HepG2 (cell line): ENCODE measurements around the gene MICB. TPM values are rescaled to one million over a fixed set of nuclear protein-coding genes. Genes with fewer than 3 reads are reported as not detected.

Experiments used
- ATAC-seq: fragments of 200-7000 bp; cut with Tn5 transposase; 3 replicates; pipeline ENCODE4 v1.9.1; 2020; ENCODE audit warnings: mild to moderate bottlenecking, moderate library complexity
- BruUV-seq: library from RNA; stranded (reverse); fragments of 400-500 nt; replicated peaks from 2 replicates; lab custom pipeline; 2021; lab: Mats Ljungman, UMichigan
- CTCF ChIA-PET: fragments of 300-600 bp; formaldehyde crosslinking; extraction: SDS; loops from one replicate; lab custom pipeline; 2021; ENCODE audit warnings: low total read pairs, inconsistent platforms, low intra/inter-chr PET ratio; lab: Yijun Ruan, JAX
- POLR2A ChIA-PET: fragments of 350-600 bp; sonication (Branson Sonifier 250); formaldehyde crosslinking; loops from one replicate; lab custom pipeline; 2020; ENCODE audit warnings: antibody characterized with exemption, inconsistent platforms; lab: Yijun Ruan, JAX
- DNase-seq: peaks from one replicate; pipeline ENCODE4 v3.0.0-alpha.2; 2015; ENCODE audit warnings: low spot score
- FAIRE-seq: peaks from 3 replicates; lab custom pipeline; 2011; peaks lifted over from hg19 to GRCh38; lab: Jason Lieb, UNC
- H2AFZ ChIP-seq: one replicate; pipeline ENCODE4 v1.6.1; 2011; ENCODE audit warnings: low read length, inconsistent platforms
- H3K27ac ChIP-seq: fragments of 300-600 bp; 3 replicates; pipeline ENCODE4 v1.8.0; 2011; ENCODE audit warnings: mixed run types, mild to moderate bottlenecking, mixed read lengths, low read length, inconsistent platforms; ENCODE audit not compliant: insufficient read depth; ENCODE audit errors: extremely low read length
- H3K27me3 ChIP-seq, 2 experiments: fragments of 200-600 bp in 1 of 2; 2 replicates in 1 of 2; 3 replicates in 1 of 2; pipeline versions ENCODE4 v1.6.0 to v1.8.0; 2011; ENCODE audit warnings: low read length in 2 of 2, mild to moderate bottlenecking in 2 of 2, moderate library complexity in 2 of 2, inconsistent platforms in 1 of 2; ENCODE audit not compliant: insufficient read depth in 2 of 2, control insufficient read depth in 1 of 2
- H3K36me3 ChIP-seq, 2 experiments: fragments of 200-600 bp in 1 of 2; replicated peaks in 1 of 2; 2 replicates in 1 of 2; 3 replicates in 1 of 2; pipeline versions ENCODE4 v1.5.1 to v1.8.0; 2011; ENCODE audit warnings: low read length in 2 of 2, inconsistent platforms in 1 of 2; ENCODE audit not compliant: insufficient read depth in 2 of 2, control insufficient read depth in 1 of 2
- H3K4me1 ChIP-seq: 2 replicates; pipeline ENCODE4 v1.5.1; 2012; ENCODE audit warnings: low read length, inconsistent platforms; ENCODE audit not compliant: insufficient read depth
- H3K4me2 ChIP-seq: 2 replicates; pipeline ENCODE4 v1.6.0; 2011; ENCODE audit warnings: low read depth, low read length, inconsistent platforms
- H3K4me3 ChIP-seq, 3 experiments: fragments of 200-600 bp in 1 of 3; sonication (generic), shearing (Covaris generic) in 1 of 3; replicated peaks in 1 of 3; 2 replicates each; pipeline ENCODE4 v1.5.1; 2011 to 2016; ENCODE audit warnings: low read length in 3 of 3, inconsistent platforms in 2 of 3, low read depth in 2 of 3, mild to moderate bottlenecking in 2 of 3, control low read depth in 1 of 3, mixed read lengths in 1 of 3; ENCODE audit not compliant: insufficient read depth in 1 of 3
- H3K79me2 ChIP-seq: one replicate; pipeline ENCODE4 v1.6.1; 2011; ENCODE audit warnings: low read length, inconsistent platforms; ENCODE audit not compliant: insufficient read depth
- H3K9ac ChIP-seq: 2 replicates; pipeline ENCODE4 v1.6.0; 2011; ENCODE audit warnings: mild to moderate bottlenecking, low read depth, low read length, inconsistent platforms; ENCODE audit not compliant: insufficient read depth
- H3K9me3 ChIP-seq: 2 replicates; pipeline ENCODE4 v1.5.1; 2012; ENCODE audit warnings: mild to moderate bottlenecking, low read length
- H4K20me1 ChIP-seq: 2 replicates; pipeline ENCODE4 v1.6.0; 2011; ENCODE audit warnings: inconsistent platforms, mild to moderate bottlenecking, low read length, moderate library complexity; ENCODE audit not compliant: insufficient read depth
- MAFF ChIP-seq: IDR thresholded peaks from 2 replicates; pipeline ENCODE4 v1.6.1; 2011; ENCODE audit warnings: low read depth, low read length, improper control_type of control experiment
- MAFK ChIP-seq, 2 experiments: IDR thresholded peaks in 1 of 2; conservative IDR thresholded peaks in 1 of 2; 2 replicates each; pipeline ENCODE4 v1.6.1; 2011; ENCODE audit warnings: improper control_type of control experiment in 2 of 2, low read length in 2 of 2
- ZNF503 ChIP-seq: sonication (generic); formaldehyde crosslinking; IDR thresholded peaks from 2 replicates; pipeline ENCODE4 v1.4.0; 2020; ENCODE audit warnings: missing genetic modification reagents
- ZNF776 ChIP-seq: sonication (generic); formaldehyde crosslinking; IDR thresholded peaks from 2 replicates; pipeline ENCODE4 v1.4.0; 2020; ENCODE audit warnings: mild to moderate bottlenecking, missing genetic modification reagents
- WGBS: methylation state at CpG from one replicate; pipeline ENCODE4 v1.1.6; 2017; ENCODE audit warnings: low lambda C conversion rate; 5-methylcytosine and 5-hydroxymethylcytosine counted together
- in situ Hi-C: cut with HindIII; loops from 2 replicates; pipeline ENCODE4 v1.10.0; 2017; ENCODE audit warnings: low pct_unique_long_range_greater_than_20kb; ENCODE audit not compliant: extremely low pct_ligation_motif_present
- intact Hi-C: fragments of 100-400 bp; cut with micrococcal nuclease; formaldehyde crosslinking; loops from one replicate; pipeline ENCODE4 v1.10.0; 2022; ENCODE audit not compliant: unreplicated experiment
- polyA plus RNA-seq, 8 experiments: library from polyadenylated mRNA; depleted of rRNA in 3 of 8; stranded (reverse) in 7 of 8; unstranded in 1 of 8; fragments of >200 nt; fragmentation: Illumina TruSeq in 4 of 8; extraction: Trizol in 4 of 8; gene quantifications; 2 replicates each; pipeline versions ENCODE4 v1.2.1 to v1.2.3, GENCODE V29; 2011 to 2016; ENCODE audit warnings: low read depth in 4 of 8, missing spikeins in 1 of 8, mixed read lengths in 1 of 8; ENCODE audit not compliant: insufficient read depth in 1 of 8
- total RNA-seq, 5 experiments: library from RNA; depleted of rRNA; stranded (reverse); fragments of >200 nt; fragmentation: Illumina TruSeq; extraction: Trizol; gene quantifications; 2 replicates each; pipeline ENCODE4 v1.2.3, GENCODE V29; 2016; ENCODE audit warnings: low read depth in 1 of 5

MICB gene
- total and polyA plus RNA-seq, 2 of the 13 experiments (the other 11 are each of a cell fraction or from before 2014, with no cell fraction given): 12.5 to 12.8 TPM

- Histone ChIP-seq H3K27ac (no peak overlapping the region), H3K9ac (no peak overlapping the region), H3K4me1 (no peaks in the 10 kb centered on the region), H3K4me3 (no peak overlapping the region), H3K36me3 (no peaks in the 10 kb centered on the region), H4K20me1 (no peaks in the 10 kb centered on the region), H3K27me3 (peaks cover 7 to 51% of the 10 kb centered on the region in 2 experiments; a peak in 4 of 5 replicates), H3K4me2 (no peak overlapping the region), H3K9me3 (no peaks in the 10 kb centered on the region), H3K79me2 (no peaks in the 10 kb centered on the region), H2AFZ (no peak overlapping the region)
- WGBS: 13% methylated on average over 4 of the region's 4 CpGs
- FAIRE-seq (no peak), DNase-seq (no peak), ATAC-seq (no peak)
- ChIA-PET POLR2A (no interaction called here), CTCF (no interaction called here)
- TF ChIP-seq MAFK (conservative IDR thresholded peaks at IDR 0.05 in 1 of 2, IDR thresholded peaks at IDR 0.05 in 1 of 2; ENCODE audit: low read length in 2 of 2) (peak; percentile 59 to 62), MAFF (peak; percentile 56; the same call in 1 of the 2 replicates), ZNF776 (CRISPR knock-in tag) (no peak)
- intact Hi-C loops (no loop called here), in situ Hi-C loops (no loop called here)
- no TSS peak for BruUV-seq
Measured at GRCh38 chr6:31473244-31473643, 24.7 kb upstream of the MICB start.

GRCh38 chr6:31473780-31474761 is 23.9 kb upstream of the MICB start:
- BruUV-seq: no TSS peak
- 38% methylated on average over 8 of the region's 8 CpGs for WGBS
- Histone ChIP-seq H3K79me2 (no peaks in the 10 kb centered on the region), H3K27ac (no peak overlapping the region), H3K9ac (no peak overlapping the region), H2AFZ (no peak overlapping the region), H3K36me3 (no peaks in the 10 kb centered on the region), H3K9me3 (no peaks in the 10 kb centered on the region), H3K4me2 (no peak overlapping the region), H3K4me1 (no peaks in the 10 kb centered on the region), H3K4me3 (no peak overlapping the region), H3K27me3 (peaks cover 7 to 51% of the 10 kb centered on the region in 2 experiments; a peak in 4 of 5 replicates), H4K20me1 (no peaks in the 10 kb centered on the region)
- CTCF ChIA-PET: no interaction called here
- TF ChIP-seq MAFK (conservative IDR thresholded peaks at IDR 0.05 in 1 of 2, IDR thresholded peaks at IDR 0.05 in 1 of 2; ENCODE audit: low read length in 2 of 2): peak; percentile 98 to 99
- TF ChIP-seq ZNF503: no peak
- peak; percentile 98 for TF ChIP-seq MAFF
- FAIRE-seq (no peak), ATAC-seq (no peak), DNase-seq (no peak)
- POLR2A ChIA-PET: no interaction called here
- intact Hi-C loops: no loop called here
- in situ Hi-C loops: no loop called here
